HG02973 (cell line): ENCODE results near the gene CACHD1.

Experiments
- ATAC-seq: cut with Tn5 transposase; IDR thresholded peaks from one replicate; pipeline ENCODE4 v1.9.1; 2021; ENCODE audit warnings: moderate library complexity; ENCODE audit not compliant: unreplicated experiment

CACHD1 gene

DNA sequence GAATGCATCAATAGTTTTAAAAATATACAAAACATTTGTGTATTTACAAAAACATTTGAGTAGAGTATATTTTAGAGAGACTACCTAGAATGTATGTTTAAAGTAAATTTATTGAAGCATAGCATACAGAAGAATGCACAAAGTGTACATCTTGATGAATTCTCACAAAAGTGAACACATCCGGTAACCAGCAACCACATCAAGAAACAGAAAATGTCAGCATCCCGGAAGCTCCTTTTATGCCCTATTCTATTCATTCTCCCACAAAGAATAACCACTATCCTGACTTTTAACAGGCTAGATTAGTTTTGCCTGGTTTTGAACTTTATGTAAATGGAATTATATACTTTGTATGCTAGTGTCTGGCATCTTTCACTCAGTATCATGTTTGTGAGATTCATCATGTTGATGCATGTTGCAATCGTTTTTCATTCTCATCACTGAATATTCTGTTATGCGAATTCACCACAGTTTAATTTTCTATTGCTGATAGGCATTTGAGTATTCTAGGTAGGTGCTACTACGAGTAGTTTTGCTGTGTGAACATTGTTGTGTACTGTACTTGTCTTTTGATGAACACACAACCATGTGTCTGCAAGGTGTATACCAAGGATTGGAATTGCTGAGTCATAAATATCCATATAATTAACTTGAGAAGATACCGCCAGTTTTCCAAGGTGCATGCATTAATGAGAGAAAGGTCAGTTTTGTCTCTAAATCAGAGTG is 75.4 kb downstream of the CACHD1 start:
- no peak for ATAC-seq

GRCh38 chr1:64546013-64546412 is 76.1 kb downstream of the CACHD1 start:
- ATAC-seq = no peak

DNA sequence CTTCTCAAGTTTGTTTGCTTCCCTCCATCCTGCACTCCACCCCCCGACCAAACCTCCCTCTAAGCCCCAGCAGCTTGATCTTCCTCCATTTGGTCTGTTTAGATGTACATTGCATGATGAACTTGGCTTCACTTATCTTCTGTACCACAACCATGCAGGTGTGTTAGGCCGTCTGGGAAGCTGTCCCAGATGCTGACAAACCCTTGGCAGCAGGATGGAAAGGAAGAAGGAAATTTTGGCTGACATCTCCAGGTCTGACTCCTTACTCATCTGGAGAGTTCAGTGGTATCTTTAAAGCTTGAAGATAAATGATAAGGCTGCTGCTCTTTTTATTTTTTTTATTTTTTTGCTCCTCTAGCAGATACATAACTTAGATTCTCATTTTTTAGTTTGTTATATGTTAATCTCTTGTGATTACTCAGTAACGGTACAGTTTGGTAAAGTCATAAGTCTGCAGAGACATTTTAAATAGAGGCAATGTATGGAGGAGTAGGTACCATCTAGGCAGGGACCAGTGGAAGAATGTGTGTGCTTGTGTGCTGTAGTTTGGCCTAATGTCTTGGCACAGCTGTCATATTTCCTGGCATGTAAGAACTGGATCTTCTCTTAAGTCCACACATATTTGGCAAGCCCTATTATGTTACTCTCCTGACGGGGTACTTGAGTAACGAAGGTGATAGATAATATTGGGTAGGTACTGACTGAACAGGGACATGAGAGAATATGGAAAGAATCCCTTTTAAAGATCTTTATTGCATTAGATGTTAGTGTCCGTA is 79.7 kb downstream of the CACHD1 start:
- no peak for ATAC-seq

- ATAC-seq = no peak
These were observed 80.6 kb downstream of the CACHD1 start for GRCh38 chr1:64550510-64550909.

GRCh38 chr1:64550946-64551605 is 81.1 kb downstream of the CACHD1 start:
- ATAC-seq = no peak

- no peak for ATAC-seq
These were observed 83.4 kb downstream of the CACHD1 start for GRCh38 chr1:64553285-64553684.

GRCh38 chr1:64555947-64556346 is 86.0 kb downstream of the CACHD1 start:
- no peak for ATAC-seq

GRCh38 chr1:64561993-64562392 is 92.1 kb downstream of the CACHD1 start:
- no peak for ATAC-seq

DNA sequence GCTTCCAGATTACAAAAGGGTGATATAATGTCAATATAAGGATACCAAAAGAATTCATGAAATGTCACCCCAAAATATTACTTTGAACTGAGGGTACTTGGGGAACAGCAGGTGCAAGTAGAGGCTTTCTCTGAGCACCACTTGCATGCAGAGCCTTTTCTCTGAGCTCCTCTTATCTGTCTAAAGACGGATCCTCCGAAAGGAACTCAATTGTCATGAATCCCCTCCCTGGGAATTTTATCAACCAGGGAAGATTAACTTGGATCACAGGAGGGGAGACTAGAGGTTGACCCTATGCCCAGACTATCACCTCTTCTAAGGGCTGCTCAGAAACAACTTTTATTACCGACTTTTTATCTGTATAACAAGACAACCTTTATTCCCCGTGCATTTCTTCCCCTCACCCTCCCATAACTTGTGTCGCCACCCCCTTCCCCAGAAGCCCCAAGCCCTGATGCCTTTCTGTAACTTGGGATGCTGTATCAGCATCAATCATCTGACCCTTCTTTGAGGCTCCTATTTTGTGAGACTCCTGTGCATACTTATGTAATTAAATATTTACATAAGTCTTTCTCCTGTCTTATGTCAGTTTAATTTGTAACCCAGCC is 94.1 kb downstream of the CACHD1 start:
- ATAC-seq = no peak

DNA sequence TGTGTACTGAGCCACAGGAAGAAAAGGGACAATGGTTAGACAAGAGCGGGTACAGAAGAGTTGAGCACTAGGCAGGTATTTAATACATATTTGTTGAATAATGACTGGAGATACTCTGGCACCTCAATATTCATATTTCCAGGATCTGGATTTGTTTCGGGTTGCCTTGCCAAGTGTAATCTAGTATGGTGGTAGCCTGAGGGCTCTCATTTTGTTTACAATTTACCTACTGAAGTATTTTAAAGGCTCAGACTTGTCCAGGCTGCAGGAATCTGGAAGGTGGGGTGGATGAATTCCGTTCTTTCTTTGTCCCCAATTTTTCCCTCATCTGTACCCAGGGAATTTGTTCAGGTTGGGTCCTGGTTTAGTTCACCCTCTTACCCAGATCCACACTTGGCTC is 95.0 kb downstream of the CACHD1 start:
- no peak for ATAC-seq

DNA sequence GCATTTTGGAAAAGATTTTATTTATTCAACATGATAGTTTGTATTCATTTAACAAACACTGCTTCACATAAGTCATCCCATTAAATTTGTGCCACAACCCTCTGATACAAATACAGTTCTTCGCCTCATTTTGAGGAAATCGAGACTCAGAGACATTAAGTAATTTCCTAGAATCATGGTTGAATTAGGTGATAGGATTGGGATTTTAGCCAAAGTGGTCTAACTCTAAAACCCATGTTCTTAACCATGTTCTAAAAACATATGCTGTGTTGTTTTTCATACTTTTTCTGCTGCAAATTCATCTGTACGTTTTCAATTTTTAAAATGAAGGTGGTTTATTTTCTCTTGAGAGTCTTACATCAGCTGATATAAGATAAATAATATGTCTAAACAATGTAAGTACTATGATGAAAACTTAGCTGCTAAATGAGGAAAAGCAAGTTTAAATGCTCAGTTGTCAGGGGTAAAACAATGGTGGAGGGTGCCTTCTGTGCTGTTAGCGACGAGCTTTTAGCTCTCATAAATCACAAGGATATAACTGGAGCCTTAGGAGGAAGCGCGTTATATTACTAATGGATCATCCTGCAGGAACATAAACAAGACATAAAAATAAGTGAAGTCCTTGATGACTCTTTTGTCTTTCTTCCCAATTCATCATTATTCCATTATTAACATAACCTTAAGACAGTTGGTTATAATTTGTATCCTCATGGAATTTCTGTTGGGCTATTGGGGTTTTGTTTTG is 97.7 kb downstream of the CACHD1 start:
- no peak for ATAC-seq

- no peak for ATAC-seq
These were observed 98.2 kb downstream of the CACHD1 start for GRCh38 chr1:64568171-64568450.

DNA sequence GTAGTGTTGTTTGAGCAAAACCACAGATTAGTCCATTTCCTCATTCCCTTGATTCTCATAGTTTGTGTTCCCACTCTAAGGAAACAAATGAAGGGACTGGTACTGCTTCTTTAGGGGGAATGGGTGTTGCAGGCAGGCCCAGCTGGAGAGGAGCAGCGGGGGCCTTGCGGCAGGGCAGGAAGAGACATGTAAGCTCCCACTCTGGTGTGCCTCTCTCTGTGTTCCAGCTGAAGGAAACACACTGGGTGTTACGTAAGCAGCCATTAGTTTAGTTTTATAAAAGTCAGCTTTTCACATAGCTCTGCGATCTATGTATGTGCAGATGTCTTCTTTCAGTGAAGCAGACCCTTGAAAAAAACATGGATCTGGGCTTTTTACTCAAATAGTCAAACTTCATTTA is 99.5 kb downstream of the CACHD1 start:
- ATAC-seq = no peak

- ATAC-seq = no peak
These were observed 100.4 kb downstream of the CACHD1 start for GRCh38 chr1:64570267-64570855.

DNA sequence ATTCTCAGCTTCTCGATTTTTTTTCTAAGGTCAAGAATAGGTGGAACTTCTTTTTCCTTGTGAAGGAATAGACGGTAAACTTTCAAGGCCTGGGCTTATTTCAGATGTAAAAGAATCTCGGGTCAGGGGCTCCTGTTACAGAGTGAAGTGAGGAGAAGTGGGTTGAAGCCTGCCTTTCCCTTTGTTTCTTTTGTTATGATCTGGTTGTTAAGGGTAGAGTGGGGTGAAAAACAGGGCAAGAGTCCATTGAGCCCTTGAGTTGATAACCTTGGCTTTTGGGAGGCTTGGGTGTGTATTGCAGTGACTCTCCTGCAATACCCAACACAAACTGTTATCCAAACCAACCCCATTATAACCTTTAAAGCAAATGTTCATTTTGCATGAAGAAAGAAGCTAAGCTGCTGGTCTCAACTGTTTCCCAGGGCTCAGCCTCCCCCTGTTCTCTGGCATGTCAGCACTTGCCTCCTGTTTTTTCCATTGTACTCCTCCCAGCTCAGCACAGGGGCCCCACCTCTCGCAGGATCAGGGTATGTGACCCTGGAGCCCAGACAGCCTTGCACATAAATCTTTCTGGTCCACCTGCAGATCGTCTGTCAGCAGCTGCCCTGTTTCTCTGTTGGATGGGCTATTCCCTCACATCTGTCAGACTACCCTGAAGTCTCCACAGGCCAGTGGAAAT is 102.4 kb downstream of the CACHD1 start:
- ATAC-seq = no peak

DNA sequence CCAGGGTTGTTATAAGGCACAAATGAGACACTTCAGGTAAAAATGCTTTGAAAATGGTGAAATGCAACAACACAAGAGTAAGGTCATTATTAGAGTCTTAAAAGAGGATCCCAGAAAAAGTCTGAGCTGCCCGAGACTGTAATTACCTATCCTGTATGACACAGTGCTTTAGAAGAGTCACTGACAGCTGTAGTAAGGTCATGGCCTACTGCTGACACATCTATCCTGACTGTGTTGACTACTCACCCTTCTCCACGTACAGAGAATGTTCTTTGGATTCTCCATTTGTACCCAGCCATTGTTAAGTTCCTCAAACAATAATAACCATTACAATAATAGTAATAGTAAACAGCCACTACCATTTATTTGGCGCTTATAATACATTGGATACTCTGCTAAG is 104.4 kb downstream of the CACHD1 start:
- ATAC-seq = no peak

DNA sequence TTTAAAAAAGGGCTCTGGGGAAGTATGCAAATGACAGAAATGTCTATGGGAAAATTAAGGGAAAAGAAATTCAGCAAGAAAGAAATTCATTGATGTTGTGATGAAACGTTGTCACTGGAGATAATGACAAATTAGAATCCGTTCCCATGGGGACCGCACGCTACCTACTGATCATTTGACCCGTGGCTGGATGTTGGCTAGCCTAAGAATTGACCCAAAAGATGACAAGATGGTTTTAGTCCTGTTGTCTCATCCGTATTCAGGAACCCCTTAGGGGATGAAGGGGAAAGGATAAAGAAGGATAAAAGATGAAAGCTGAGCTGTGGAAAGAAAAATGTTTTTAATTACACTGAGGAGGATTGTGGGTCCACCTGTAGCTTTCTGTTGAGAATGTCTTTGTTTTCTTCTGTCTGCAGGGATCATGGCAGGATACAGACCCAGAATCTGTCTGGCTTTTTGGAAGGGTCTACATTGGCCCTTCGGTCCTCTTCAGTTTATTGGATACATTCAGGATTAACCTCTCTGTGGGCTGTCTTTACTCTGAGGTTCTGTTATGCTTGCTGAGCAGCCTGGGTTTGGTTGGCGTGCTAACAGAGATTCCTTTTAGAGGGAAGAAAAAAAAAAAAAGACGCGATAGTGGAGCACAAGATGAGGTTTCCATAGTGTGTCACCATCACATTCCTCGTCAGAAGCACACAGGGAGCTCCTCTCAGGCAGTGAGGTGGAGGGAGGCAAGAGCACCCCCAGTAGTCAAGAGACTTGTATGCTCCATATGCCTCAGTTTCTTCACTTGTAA is 106.2 kb downstream of the CACHD1 start:
- no peak for ATAC-seq

GRCh38 chr1:64578270-64578973 is 108.5 kb downstream of the CACHD1 start:
- ATAC-seq = no peak

- no peak for ATAC-seq
These were observed 109.8 kb downstream of the CACHD1 start for GRCh38 chr1:64579767-64580166.
